OCI-LY1 (cell line): ENCODE measurements around the gene MGAT5B.

Source experiments
- H2AFZ ChIP-seq: fragments of 200-600 bp; sonication (generic), shearing (Covaris generic); 2 replicates; pipeline ENCODE4 v1.6.0; 2014; ENCODE audit warnings: antibody characterized with exemption, mild to moderate bottlenecking, low read length
- H3F3A ChIP-seq: fragments of 200-600 bp; sonication (generic), shearing (Covaris generic); 2 replicates; pipeline ENCODE4 v1.6.0; 2014; ENCODE audit warnings: mild to moderate bottlenecking, antibody characterized with exemption, low read length, moderate library complexity; ENCODE audit not compliant: insufficient read depth
- H3K27ac ChIP-seq: fragments of 200-600 bp; sonication (generic); 2 replicates; pipeline ENCODE4 v1.5.1; 2014; ENCODE audit warnings: low read length, mixed run types, mild to moderate bottlenecking, low read depth; ENCODE audit not compliant: poor library complexity, severe bottlenecking
- H3K27me3 ChIP-seq: fragments of 200-600 bp; sonication (generic); 2 replicates; pipeline ENCODE4 v1.6.0; 2014; ENCODE audit warnings: antibody characterized with exemption, mild to moderate bottlenecking, low read length, moderate library complexity; ENCODE audit not compliant: insufficient read depth
- H3K36me3 ChIP-seq: fragments of 200-600 bp; sonication (generic); 2 replicates; pipeline ENCODE4 v1.6.1; 2014; ENCODE audit warnings: mild to moderate bottlenecking, antibody characterized with exemption, low read length, moderate library complexity, mixed read lengths; ENCODE audit not compliant: insufficient read depth
- H3K4me1 ChIP-seq: fragments of 200-600 bp; sonication (generic); 2 replicates; pipeline ENCODE4 v1.5.1; 2014; ENCODE audit warnings: mild to moderate bottlenecking, low read length, moderate library complexity; ENCODE audit not compliant: insufficient read depth, severe bottlenecking
- H3K4me2 ChIP-seq: fragments of 200-600 bp; sonication (generic), shearing (Covaris generic); 2 replicates; pipeline ENCODE4 v1.6.1; 2014; ENCODE audit warnings: low read length
- H3K4me3 ChIP-seq: fragments of 200-600 bp; sonication (generic); 2 replicates; pipeline ENCODE4 v1.5.1; 2014; ENCODE audit warnings: low read length, low read depth, mild to moderate bottlenecking, mixed read lengths; ENCODE audit not compliant: poor library complexity, severe bottlenecking
- H3K79me2 ChIP-seq: fragments of 200-600 bp; shearing (Covaris generic); 2 replicates; pipeline ENCODE4 v1.6.1; 2016; ENCODE audit warnings: mixed run types, low read length, mixed read lengths; ENCODE audit not compliant: insufficient read depth
- H3K9ac ChIP-seq: fragments of 200-600 bp; sonication (generic), shearing (Covaris generic); 2 replicates; pipeline ENCODE4 v1.6.1; 2014; ENCODE audit warnings: mild to moderate bottlenecking, low read length, mixed read lengths
- H3K9me2 ChIP-seq: fragments of 200-600 bp; sonication (generic), shearing (Covaris generic); 2 replicates; pipeline ENCODE4 v1.6.1; 2014; ENCODE audit warnings: low read depth, mild to moderate bottlenecking, low read length, mixed read lengths
- H3K9me3 ChIP-seq: fragments of 200-600 bp; shearing (Covaris generic); 2 replicates; pipeline ENCODE4 v1.6.1; 2014; ENCODE audit warnings: low read length, mixed read lengths
- H4K20me1 ChIP-seq: fragments of 200-600 bp; sonication (generic), shearing (Covaris generic); 2 replicates; pipeline ENCODE4 v1.6.0; 2016; ENCODE audit warnings: mild to moderate bottlenecking, low read length; ENCODE audit not compliant: insufficient read depth
- EZH2 ChIP-seq: fragments of 200-600 bp; sonication (generic), shearing (Covaris generic); IDR thresholded peaks from 2 replicates; pipeline ENCODE4 v1.8.0; 2017; ENCODE audit warnings: borderline replicate concordance, mixed run types, mild to moderate bottlenecking, antibody characterized with exemption, low read length, moderate library complexity, mixed read lengths
- TF ChIP-seq, protein P1 (sequence below): fragments of 200-600 bp; sonication (generic), shearing (Covaris generic); IDR thresholded peaks from 2 replicates; pipeline ENCODE4 v1.5.1; 2017; ENCODE audit warnings: mild to moderate bottlenecking, antibody characterized with exemption, low read length, moderate library complexity, mixed read lengths

The MGAT5B gene

DNA sequence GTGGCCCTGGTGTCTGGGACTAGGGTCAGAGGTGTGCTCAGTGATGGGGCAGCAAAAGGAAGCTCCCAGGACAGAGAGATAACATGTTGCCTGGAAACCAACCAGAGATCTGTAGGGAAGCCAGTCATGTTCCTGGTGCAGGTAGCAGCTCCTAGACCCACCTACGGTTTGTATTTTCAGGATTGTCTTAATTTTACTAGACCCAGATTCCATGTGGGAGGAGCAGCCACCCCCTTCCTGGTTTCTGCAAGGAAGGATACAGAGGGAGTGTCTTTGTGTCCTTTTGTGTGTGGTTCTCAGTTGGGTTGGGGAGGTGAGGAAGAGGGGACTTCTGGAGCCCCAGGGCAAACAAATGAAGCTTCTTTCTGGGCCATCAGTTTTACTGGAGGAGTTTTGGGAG is 53.9 kb downstream of the MGAT5B start:
- Histone ChIP-seq H3K4me1 (no peaks in the 10 kb centered on the region), H3K27ac (no peak overlapping the region), H3K4me2 (no peak overlapping the region), H3F3A (no peaks in the 10 kb centered on the region), H3K36me3 (no peaks in the 10 kb centered on the region), H2AFZ (no peak overlapping the region), H3K79me2 (no peaks in the 10 kb centered on the region), H3K27me3 (peaks cover 5% of the 10 kb centered on the region; the same call in 1 of the 2 replicates), H3K4me3 (no peak overlapping the region), H3K9me2 (no peaks in the 10 kb centered on the region), H3K9me3 (no peaks in the 10 kb centered on the region), H4K20me1 (no peaks in the 10 kb centered on the region), H3K9ac (no peak overlapping the region)
- TF ChIP-seq EZH2, result no peak
- TF ChIP-seq, protein P1, sequence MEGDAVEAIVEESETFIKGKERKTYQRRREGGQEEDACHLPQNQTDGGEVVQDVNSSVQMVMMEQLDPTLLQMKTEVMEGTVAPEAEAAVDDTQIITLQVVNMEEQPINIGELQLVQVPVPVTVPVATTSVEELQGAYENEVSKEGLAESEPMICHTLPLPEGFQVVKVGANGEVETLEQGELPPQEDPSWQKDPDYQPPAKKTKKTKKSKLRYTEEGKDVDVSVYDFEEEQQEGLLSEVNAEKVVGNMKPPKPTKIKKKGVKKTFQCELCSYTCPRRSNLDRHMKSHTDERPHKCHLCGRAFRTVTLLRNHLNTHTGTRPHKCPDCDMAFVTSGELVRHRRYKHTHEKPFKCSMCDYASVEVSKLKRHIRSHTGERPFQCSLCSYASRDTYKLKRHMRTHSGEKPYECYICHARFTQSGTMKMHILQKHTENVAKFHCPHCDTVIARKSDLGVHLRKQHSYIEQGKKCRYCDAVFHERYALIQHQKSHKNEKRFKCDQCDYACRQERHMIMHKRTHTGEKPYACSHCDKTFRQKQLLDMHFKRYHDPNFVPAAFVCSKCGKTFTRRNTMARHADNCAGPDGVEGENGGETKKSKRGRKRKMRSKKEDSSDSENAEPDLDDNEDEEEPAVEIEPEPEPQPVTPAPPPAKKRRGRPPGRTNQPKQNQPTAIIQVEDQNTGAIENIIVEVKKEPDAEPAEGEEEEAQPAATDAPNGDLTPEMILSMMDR, result no peak

DNA sequence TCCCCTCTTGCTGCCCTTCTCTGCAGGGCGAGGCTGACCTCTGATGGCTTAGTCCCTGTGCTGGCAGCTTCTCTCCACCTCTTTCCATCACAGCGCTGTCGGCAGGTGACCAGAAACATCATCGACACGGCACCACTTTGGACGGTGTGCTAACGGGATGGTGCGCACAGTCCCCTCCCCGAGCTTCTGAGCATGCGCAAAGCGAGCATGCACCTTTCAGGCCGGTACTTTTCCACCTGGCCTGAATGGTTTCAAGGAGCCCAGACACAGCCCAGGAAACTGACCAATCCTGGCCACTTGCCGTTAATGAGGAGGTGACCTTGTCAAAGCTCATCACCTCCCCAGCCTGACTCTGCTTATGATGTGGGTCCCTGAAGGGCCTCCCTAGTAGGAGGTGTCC is 54.8 kb downstream of the MGAT5B start:
- no peaks in the 10 kb centered on the region for H3K36me3 ChIP-seq
- no peaks in the 10 kb centered on the region for H3K4me1 ChIP-seq
- no peaks in the 10 kb centered on the region for H3F3A ChIP-seq
- H2AFZ ChIP-seq, result no peak overlapping the region
- H3K9me2 ChIP-seq, result no peaks in the 10 kb centered on the region
- no peak overlapping the region for H3K4me2 ChIP-seq
- peaks cover 8% of the 10 kb centered on the region; the same call in 1 of the 2 replicates for H3K27me3 ChIP-seq
- H3K9me3 ChIP-seq, result no peaks in the 10 kb centered on the region
- H3K4me3 ChIP-seq, result no peak overlapping the region
- H3K27ac ChIP-seq, result no peak overlapping the region
- no peak overlapping the region for H3K9ac ChIP-seq
- TF ChIP-seq EZH2, result no peak
- TF ChIP-seq, protein P1, result no peak
- no peaks in the 10 kb centered on the region for H3K79me2 ChIP-seq
- no peaks in the 10 kb centered on the region for H4K20me1 ChIP-seq

DNA sequence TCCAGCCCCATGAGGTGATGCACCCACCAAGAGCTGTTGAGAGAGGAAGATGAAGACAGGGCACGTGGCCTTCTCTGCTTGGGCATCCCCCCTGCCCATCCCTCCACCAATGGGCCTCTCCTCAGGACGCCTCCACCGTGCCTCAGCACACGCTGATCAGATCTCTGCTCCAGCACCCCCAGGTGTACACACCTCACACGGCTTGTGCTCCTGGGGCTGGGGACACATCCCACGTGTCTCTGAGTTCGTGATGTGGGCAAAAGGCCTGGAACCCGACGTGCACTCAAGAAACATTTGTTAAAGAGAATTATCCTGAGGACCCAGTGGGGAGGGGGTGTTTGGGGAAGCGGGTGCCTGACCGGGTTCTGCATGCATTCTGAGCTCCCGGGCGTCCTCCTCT is 55.3 kb downstream of the MGAT5B start:
- no peaks in the 10 kb centered on the region for H3K36me3 ChIP-seq
- no peaks in the 10 kb centered on the region for H3K4me1 ChIP-seq
- no peak overlapping the region for H2AFZ ChIP-seq
- no peaks in the 10 kb centered on the region for H3K79me2 ChIP-seq
- H3K4me2 ChIP-seq, result no peak overlapping the region
- H4K20me1 ChIP-seq, result no peaks in the 10 kb centered on the region
- no peaks in the 10 kb centered on the region for H3K9me3 ChIP-seq
- H3K4me3 ChIP-seq, result no peak overlapping the region
- H3K27ac ChIP-seq, result no peak overlapping the region
- no peak overlapping the region for H3K9ac ChIP-seq
- H3F3A ChIP-seq, result no peaks in the 10 kb centered on the region
- peaks cover 8% of the 10 kb centered on the region; the same call in 1 of the 2 replicates for H3K27me3 ChIP-seq
- TF ChIP-seq EZH2, result no peak
- TF ChIP-seq, protein P1, result no peak
- no peaks in the 10 kb centered on the region for H3K9me2 ChIP-seq
